Measurements from ENCODE around the gene COA8.

COA8 gene

GRCh38 chr14:103562179-103562428 is 656 bp upstream of the COA8 start:
- Histone ChIP-seq H3K9me3 (no peaks in the 10 kb centered on the region), H3K27me3 (no peaks in the 10 kb centered on the region), H3K36me3 (peaks cover 28% of the 10 kb centered on the region), H3K4me3 (ENCODE audit: low read depth in 1 of 2, low read length in 1 of 2) (peak overlapping the region; percentile 86 to 99), H3K27ac (peak overlapping the region; percentile 100), H3K4me1 (ENCODE audit: control insufficient read depth in 1 of 2, insufficient read depth in 1 of 2, low read depth in 1 of 2, low read length in 1 of 2) (peaks cover 25 to 29% of the 10 kb centered on the region in 2 experiments)
- no peak for TF ChIP-seq CTCF (IDR thresholded peaks at IDR 0.05)

- H3K36me3 ChIP-seq = peaks cover 25% of the 10 kb centered on the region
Measured at GRCh38 chr14:103563226-103563620, 463 bp downstream of the COA8 start.

GRCh38 chr14:103563844-103564505 is 1.2 kb downstream of the COA8 start:
- Histone ChIP-seq H3K27ac (peak overlapping the region; percentile 100), H3K9me3 (no peaks in the 10 kb centered on the region), H3K4me1 (ENCODE audit: control insufficient read depth in 1 of 2, insufficient read depth in 1 of 2, low read depth in 1 of 2, low read length in 1 of 2) (peaks cover 25 to 29% of the 10 kb centered on the region in 2 experiments), H3K36me3 (peaks cover 20% of the 10 kb centered on the region), H3K4me3 (ENCODE audit: low read depth in 1 of 2, low read length in 1 of 2) (peak overlapping the region; percentile 86 to 99), H3K27me3 (no peaks in the 10 kb centered on the region)
- no peak for TF ChIP-seq CTCF (IDR thresholded peaks at IDR 0.05)

More at GRCh38 chr14:103563226-103563620, 463 bp downstream of the COA8 start:
- Histone ChIP-seq H3K27ac (peak overlapping the region; percentile 100), H3K27me3 (no peaks in the 10 kb centered on the region), H3K4me1 (ENCODE audit: control insufficient read depth in 1 of 2, insufficient read depth in 1 of 2, low read depth in 1 of 2, low read length in 1 of 2) (peaks cover 25 to 29% of the 10 kb centered on the region in 2 experiments), H3K9me3 (no peaks in the 10 kb centered on the region), H3K4me3 (ENCODE audit: low read depth in 1 of 2, low read length in 1 of 2) (peak overlapping the region; percentile 86 to 99)
- TF ChIP-seq CTCF (IDR thresholded peaks at IDR 0.05) = no peak

GRCh38 chr14:103568952-103569351 is 6.2 kb downstream of the COA8 start:
- Histone ChIP-seq H3K4me1 (ENCODE audit: control insufficient read depth in 1 of 2, insufficient read depth in 1 of 2, low read depth in 1 of 2, low read length in 1 of 2) (peaks cover 2 to 3% of the 10 kb centered on the region in 2 experiments), H3K9me3 (no peaks in the 10 kb centered on the region), H3K27ac (no peak overlapping the region), H3K27me3 (no peaks in the 10 kb centered on the region), H3K36me3 (peaks cover 15% of the 10 kb centered on the region), H3K4me3 (ENCODE audit: low read depth in 1 of 2, low read length in 1 of 2) (no peak overlapping the region)
- no peak for TF ChIP-seq CTCF (IDR thresholded peaks at IDR 0.05)

- Histone ChIP-seq H3K9me3 (no peaks in the 10 kb centered on the region), H3K4me1 (ENCODE audit: control insufficient read depth in 1 of 2, insufficient read depth in 1 of 2, low read depth in 1 of 2, low read length in 1 of 2) (no peaks in the 10 kb centered on the region), H3K27me3 (no peaks in the 10 kb centered on the region), H3K36me3 (peaks cover 17% of the 10 kb centered on the region), H3K27ac (no peak overlapping the region), H3K4me3 (ENCODE audit: low read depth in 1 of 2, low read length in 1 of 2) (no peak overlapping the region)
- TF ChIP-seq CTCF (IDR thresholded peaks at IDR 0.05) = no peak
Measured at GRCh38 chr14:103569408-103569807, 6.6 kb downstream of the COA8 start.
